Testis (tissue), 2 donors: ENCODE data around the gene LSM14A.

ENCODE experiments used
- CTCF ChIP-seq, 3 experiments: fragments of 450-650 bp in 2 of 3; fragments of 200-600 bp in 1 of 3; sonication (generic) in 1 of 3; IDR thresholded peaks; one replicate each; pipeline ENCODE4 v1.5.1; 2016 to 2019; ENCODE audit warnings: antibody characterized with exemption in 3 of 3, mild to moderate bottlenecking in 2 of 3, moderate library complexity in 1 of 3
- POLR2A ChIP-seq: fragments of 450-650 bp; IDR thresholded peaks from one replicate; pipeline ENCODE4 v1.6.1; 2017; ENCODE audit warnings: antibody characterized with exemption, mild to moderate bottlenecking, moderate library complexity

GRCh38 chr19:34182125-34182524 lies 9.8 kb downstream of the LSM14A start:
- TF ChIP-seq POLR2A (no peak), CTCF (IDR thresholded peaks at IDR 0.05) (no peak)
